ENCODE results near the gene MCTP2.

- TF ChIP-seq SETDB1 (IDR thresholded peaks at IDR 0.05; ENCODE audit: insufficient read length, low read length) (no peak), CTCF (tag by site-specific recombination; IDR thresholded peaks at IDR 0.05) (no peak), ZNF10 (tag by site-specific recombination; IDR thresholded peaks at IDR 0.05) (no peak), ZNF513 (tag by site-specific recombination; IDR thresholded peaks at IDR 0.05) (no peak), ZNF692 (tag by site-specific recombination; IDR thresholded peaks at IDR 0.05) (no peak), ZSCAN23 (tag by site-specific recombination; IDR thresholded peaks at IDR 0.05) (no peak)
Observed at GRCh38 chr15:94362385-94363092, 131.2 kb downstream of the MCTP2 start.
